Measurements from ENCODE around the gene KLHL25. TPM values are rescaled to one million over a fixed set of nuclear protein-coding genes. Genes with fewer than 3 reads are reported as not detected.

Gene KLHL25
- total RNA-seq, 1 donor: 4.3 TPM

DNA sequence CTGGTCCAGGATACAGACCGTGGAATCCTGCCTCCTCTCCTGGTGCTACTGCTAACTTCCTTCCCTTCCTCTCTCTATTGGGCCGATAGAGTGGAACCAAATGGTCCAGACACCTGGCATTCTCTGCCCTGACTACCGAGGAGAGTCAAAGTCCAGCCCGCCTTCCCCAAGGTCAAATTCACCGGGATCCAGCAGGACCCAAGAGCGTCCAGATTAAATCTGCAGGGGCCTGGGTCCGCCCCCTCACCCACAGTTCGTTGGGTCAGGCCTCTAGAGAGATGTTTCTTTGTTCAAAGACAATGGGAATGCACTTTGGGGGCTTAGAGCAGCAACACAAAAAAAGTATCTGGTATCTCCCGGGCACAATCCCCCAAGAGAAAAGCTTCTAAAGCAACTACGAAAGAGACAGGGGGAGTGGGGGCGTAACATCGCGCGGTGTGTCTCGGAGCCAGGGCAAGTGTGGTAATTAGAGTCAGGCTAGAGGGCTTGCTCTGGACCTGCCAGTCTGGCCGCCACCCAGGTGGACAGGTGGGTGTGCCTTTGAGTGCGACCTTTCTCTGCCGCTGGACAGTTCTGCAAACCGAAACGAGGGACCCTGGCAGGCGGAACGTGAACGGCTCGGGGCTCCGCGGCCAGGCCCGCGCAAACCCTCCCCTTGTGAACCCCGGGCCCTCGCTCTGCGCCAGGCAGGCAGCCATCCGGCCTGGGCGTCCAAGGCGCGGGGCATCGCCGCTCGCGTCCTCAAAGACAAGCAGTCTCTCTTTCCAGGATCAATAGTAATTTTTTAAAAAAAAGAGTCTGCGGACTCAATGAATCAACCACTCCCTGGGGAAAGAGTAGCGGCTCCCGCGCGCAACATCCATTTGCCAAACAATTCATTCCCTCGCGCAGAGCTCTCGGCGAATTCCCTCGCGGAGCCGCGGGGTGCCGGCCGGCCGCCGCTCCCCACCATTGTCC is 806 bp downstream of the KLHL25 start:
- DNase-seq (ENCODE audit: low read depth): peak; percentile 35
- TF ChIP-seq CTCF (IDR thresholded peaks at IDR 0.05; ENCODE audit: insufficient read depth, low read depth, low read length): no peak
- peak overlapping the region; percentile 77 for H3K4me3 ChIP-seq (ENCODE audit: low read depth, low read length)

DNA sequence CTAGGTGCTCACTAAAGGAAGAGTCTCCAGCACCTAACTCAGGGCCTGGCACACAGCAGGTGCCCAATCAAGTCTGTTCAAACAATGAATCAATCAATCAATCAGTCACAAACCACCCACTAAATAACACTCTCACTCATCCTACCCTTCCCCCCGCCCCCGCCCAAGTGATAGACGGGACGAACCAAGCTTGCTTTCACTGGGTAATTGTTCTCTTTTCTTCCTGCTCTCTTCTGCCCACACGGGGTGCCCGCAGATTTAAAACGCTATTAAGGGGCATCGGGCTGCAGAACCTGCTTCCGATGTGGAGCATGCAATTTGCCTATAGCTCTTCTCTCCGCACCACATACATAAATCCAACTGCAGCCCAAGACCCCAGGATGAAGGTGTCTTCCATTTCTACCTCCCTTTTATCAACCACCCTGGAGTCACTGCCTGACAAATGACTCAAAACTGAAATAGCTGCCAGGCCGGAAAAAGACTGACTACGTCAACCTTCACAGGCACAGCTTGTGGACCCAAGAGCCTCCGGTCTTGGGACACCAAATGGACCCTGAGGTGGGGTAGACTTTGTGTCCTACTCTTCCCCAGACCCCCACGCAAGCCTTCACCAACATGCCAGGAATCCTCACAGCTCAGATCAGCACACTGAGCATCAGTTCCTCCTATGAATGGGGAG is 1.7 kb downstream of the KLHL25 start:
- no peak for TF ChIP-seq CTCF (IDR thresholded peaks at IDR 0.05; ENCODE audit: insufficient read depth, low read depth, low read length)
- DNase-seq (ENCODE audit: low read depth): no peak
- peak overlapping the region; percentile 77 for H3K4me3 ChIP-seq (ENCODE audit: low read depth, low read length)

GRCh38 chr15:85792102-85792731 is 2.5 kb downstream of the KLHL25 start:
- TF ChIP-seq CTCF (IDR thresholded peaks at IDR 0.05; ENCODE audit: insufficient read depth, low read depth, low read length): no peak
- no peak overlapping the region for H3K4me3 ChIP-seq (ENCODE audit: low read depth, low read length)
- DNase-seq (ENCODE audit: low read depth): no peak

GRCh38 chr15:85789496-85789875 is 5.2 kb downstream of the KLHL25 start:
- H3K4me3 ChIP-seq (ENCODE audit: low read depth, low read length): no peak overlapping the region
- TF ChIP-seq CTCF (IDR thresholded peaks at IDR 0.05; ENCODE audit: insufficient read depth, low read depth, low read length): no peak
- DNase-seq (ENCODE audit: low read depth): no peak

DNA sequence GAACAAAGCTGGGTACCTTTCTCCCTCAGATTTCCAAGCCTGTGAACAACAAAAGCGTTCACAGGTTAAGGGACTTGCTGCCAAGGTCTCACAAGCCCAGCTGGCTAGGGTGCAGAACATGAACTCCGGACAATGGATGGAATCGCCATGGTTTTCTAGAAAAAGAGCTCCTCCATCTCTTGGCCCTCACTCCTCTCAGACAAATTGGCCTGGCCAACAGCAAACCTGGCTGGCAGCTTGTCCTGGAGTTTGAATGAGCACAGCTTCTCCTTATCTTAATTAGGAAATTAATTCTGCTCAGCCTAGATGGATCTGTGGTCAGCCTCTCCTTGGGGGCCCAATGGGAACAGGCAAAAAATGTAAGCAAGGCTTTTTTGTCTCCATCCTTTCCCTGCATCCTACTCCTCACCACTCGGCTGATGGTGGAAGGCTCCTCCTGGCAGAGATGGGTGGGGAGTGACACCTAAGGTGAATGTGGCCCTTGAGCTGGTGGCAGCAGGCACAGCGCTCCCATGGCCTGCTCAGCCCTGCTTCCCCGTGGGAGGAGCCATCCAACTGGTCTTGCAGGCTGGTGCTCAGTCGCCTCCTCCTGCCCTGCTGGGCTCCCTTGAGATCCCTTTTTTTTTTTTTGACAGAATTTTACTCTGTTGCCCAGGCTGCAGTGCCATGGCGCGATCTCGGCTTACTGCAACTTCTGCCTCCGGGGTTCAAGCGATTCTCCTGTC is 5.8 kb downstream of the KLHL25 start:
- no peak overlapping the region for H3K4me3 ChIP-seq (ENCODE audit: low read depth, low read length)
- DNase-seq (ENCODE audit: low read depth): no peak
- TF ChIP-seq CTCF (IDR thresholded peaks at IDR 0.05; ENCODE audit: insufficient read depth, low read depth, low read length): no peak

GRCh38 chr15:85786781-85787114 is 8.0 kb downstream of the KLHL25 start:
- no peak for DNase-seq (ENCODE audit: low read depth)
- no peak overlapping the region for H3K4me3 ChIP-seq (ENCODE audit: low read depth, low read length)
- TF ChIP-seq CTCF (IDR thresholded peaks at IDR 0.05; ENCODE audit: insufficient read depth, low read depth, low read length): no peak
